NT2/D1 (cell line): Measurements from ENCODE around the gene DNAI2.

Experiments used
- DNase-seq: peaks from one replicate; pipeline ENCODE4 v3.0.0-alpha.2; 2011; ENCODE audit warnings: low read depth, low spot score
- H3K27me3 ChIP-seq: 2 replicates; pipeline ENCODE4 v1.6.0; 2011; ENCODE audit warnings: mild to moderate bottlenecking; ENCODE audit not compliant: insufficient read length, insufficient read depth
- H3K36me3 ChIP-seq: 2 replicates; pipeline ENCODE4 v1.6.1; 2011; ENCODE audit warnings: mild to moderate bottlenecking, low read length, mixed read lengths; ENCODE audit not compliant: insufficient read depth, insufficient read length
- H3K4me1 ChIP-seq: 2 replicates; pipeline ENCODE4 v1.5.1; 2011; ENCODE audit not compliant: insufficient read depth, insufficient read length
- H3K4me3 ChIP-seq: 2 replicates; pipeline ENCODE4 v1.5.1; 2011; ENCODE audit warnings: low read depth; ENCODE audit not compliant: insufficient read length
- H3K9ac ChIP-seq: 2 replicates; pipeline ENCODE4 v1.6.0; 2011; ENCODE audit warnings: low read depth; ENCODE audit not compliant: insufficient read length
- H3K9me3 ChIP-seq: 2 replicates; pipeline ENCODE4 v1.5.1; 2011; ENCODE audit warnings: mild to moderate bottlenecking, low read length; ENCODE audit not compliant: insufficient read depth
- SUZ12 ChIP-seq: IDR thresholded peaks from 2 replicates; pipeline ENCODE4 v1.6.1; 2011; ENCODE audit not compliant: insufficient read length, insufficient read depth; ENCODE audit errors: extremely low read depth
- YY1 ChIP-seq: IDR thresholded peaks from 2 replicates; pipeline ENCODE4 v1.6.1; 2011; ENCODE audit not compliant: insufficient read length, insufficient read depth
- ZNF274 ChIP-seq: IDR thresholded peaks from 2 replicates; pipeline ENCODE4 v1.6.1; 2011; ENCODE audit warnings: mild to moderate bottlenecking, low read depth, low read length

The DNAI2 gene

DNA sequence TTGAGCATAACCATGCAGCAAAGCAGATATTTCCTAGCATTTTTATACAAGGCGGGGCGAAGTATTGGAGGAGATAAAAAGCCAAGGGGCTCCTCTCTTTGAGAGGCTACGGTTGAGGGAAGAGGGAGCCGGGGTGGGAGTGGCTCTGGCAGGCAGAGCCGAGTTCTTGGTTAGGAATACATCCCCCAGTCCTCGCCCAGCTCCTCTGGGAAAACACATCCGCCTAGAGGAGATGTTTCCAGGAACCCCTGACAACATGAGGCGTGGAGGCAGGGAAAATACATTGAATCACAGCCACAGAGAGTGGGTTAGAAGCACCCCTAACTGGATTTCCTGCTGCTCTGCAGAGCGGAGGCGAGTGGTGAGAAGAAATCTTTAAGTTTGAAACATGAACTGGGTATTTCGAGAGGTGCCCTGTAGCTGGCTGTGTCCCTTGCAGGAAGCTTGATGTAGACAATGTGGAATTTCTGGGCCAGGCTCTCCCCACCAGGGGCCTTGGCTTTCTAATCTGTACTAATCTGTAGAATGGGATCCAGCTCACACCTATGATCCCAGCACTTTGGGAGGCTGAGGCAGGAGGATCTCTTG is 33.3 kb upstream of the DNAI2 start:
- Histone ChIP-seq H3K9me3 (no peaks in the 10 kb centered on the region), H3K4me1 (peaks cover 24% of the 10 kb centered on the region), H3K27me3 (peaks cover 7% of the 10 kb centered on the region), H3K9ac (no peak overlapping the region), H3K4me3 (no peak overlapping the region), H3K36me3 (no peaks in the 10 kb centered on the region)
- no peak for DNase-seq
- no peak for TF ChIP-seq SUZ12

DNA sequence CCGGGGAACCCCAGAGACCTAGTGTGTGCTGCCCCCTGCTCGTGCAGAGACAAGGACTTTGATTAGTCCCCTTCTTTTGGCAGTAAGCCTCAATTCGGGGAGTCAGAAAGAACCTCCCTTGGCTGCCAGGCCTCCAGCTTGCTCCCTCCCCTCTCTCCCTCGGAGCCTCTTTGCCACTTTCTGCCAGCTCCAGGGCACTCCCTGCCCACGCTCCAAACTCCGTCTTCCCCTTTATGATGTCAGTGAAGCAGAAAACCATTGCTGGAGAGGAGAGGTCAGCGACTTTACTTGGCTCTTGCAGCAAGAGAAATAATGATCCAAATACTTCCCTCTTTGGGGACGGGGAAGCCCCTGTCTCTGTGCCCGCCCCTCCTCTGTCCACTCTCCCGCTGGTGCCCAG is 32.6 kb upstream of the DNAI2 start:
- Histone ChIP-seq H3K9me3 (no peaks in the 10 kb centered on the region), H3K4me1 (peaks cover 27% of the 10 kb centered on the region), H3K36me3 (no peaks in the 10 kb centered on the region), H3K27me3 (peaks cover 7% of the 10 kb centered on the region), H3K4me3 (no peak overlapping the region), H3K9ac (no peak overlapping the region)
- TF ChIP-seq YY1 (no peak), ZNF274 (no peak), SUZ12 (no peak)
- no peak for DNase-seq

DNA sequence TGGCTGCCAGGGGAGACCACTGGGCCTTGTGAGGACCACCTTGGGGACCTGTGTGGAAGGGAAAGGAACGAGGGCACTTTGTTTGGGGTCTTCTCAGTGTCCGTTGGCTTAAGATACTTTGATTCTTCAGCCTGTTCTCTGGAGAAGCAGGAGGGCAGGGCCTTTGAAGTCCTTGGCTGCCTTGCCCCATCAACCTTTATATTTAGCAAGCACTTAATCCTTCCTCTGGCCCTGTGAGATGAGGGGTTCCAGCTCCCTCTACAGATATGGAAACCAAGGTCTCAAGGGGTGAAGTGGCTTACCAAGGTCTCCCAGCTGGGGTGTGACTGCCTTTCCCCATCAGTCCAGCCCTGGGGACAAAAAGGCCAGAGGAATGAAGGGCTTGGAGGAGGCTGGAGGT is 32.2 kb upstream of the DNAI2 start:
- Histone ChIP-seq H3K9ac (no peak overlapping the region), H3K27me3 (peaks cover 7% of the 10 kb centered on the region), H3K36me3 (no peaks in the 10 kb centered on the region), H3K4me3 (no peak overlapping the region), H3K9me3 (no peaks in the 10 kb centered on the region), H3K4me1 (peaks cover 27% of the 10 kb centered on the region)
- no peak for DNase-seq
- TF ChIP-seq YY1: no peak
- TF ChIP-seq SUZ12: no peak
- TF ChIP-seq ZNF274: no peak

DNA sequence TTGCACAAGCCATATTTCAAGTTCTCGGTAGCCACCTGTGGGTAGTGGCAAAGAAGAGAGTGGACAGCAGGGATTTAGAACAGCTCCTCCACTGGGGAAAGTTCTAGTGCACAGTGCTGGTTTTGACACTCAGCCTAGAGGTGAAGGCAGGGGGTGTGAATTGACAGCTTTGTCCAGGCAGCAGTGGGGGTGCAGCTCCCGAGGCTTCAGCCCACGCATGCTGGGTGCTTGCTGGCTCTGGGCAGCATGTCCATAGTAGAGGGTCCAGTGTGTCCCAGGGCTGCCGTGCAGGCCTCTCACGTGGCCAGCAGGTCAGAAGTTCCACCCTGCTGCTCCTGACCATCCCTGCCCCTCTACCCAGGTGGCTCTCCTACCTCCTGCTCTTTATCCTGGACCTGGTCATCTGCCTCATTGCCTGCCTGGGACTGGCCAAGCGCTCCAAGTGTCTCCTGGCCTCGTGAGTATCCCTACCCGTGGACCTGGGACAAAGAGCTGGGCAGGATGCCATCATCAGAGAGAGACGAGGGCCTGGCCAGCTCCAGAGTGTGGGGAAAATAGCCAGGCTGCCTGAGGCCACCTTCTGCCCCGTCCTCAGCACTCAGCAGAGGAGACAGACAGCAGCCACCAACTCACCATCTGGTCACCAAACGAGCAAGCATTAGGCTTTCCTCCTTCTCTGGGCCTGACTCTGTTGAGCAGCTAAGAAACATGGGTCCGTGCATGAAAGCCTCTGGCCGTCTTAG is 30.9 kb upstream of the DNAI2 start:
- peaks cover 7% of the 10 kb centered on the region for H3K27me3 ChIP-seq

DNA sequence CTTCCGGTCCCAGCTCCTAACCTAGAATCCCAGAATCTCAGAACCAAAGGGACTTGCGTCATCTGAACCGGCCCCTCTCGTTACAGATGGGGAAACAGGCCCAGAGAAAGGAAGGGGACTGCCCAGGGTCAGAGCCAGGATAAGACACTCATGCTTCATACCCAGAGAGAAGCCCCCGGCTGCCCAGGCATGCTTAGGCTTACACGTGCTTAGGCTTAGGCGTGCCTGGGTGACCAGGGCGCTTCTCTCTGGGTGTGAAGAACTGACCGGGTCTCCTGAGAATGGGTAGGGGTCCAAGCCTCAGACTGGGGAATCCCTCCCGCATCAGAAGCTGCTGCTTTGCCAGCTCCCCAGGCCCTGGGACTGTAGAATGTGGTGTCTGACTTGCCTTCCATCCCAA is 29.9 kb upstream of the DNAI2 start:
- no peak for DNase-seq
- no peak overlapping the region for H3K4me3 ChIP-seq
- H3K9me3 ChIP-seq: no peaks in the 10 kb centered on the region
- H3K36me3 ChIP-seq: no peaks in the 10 kb centered on the region
- H3K4me1 ChIP-seq: peaks cover 25% of the 10 kb centered on the region
- peaks cover 7% of the 10 kb centered on the region for H3K27me3 ChIP-seq
- TF ChIP-seq ZNF274: no peak
- no peak for TF ChIP-seq YY1
- TF ChIP-seq SUZ12: no peak
- H3K9ac ChIP-seq: peak overlapping the region; percentile 15

More for the DNA sequence above, 30.9 kb upstream of the DNAI2 start:
- no peak overlapping the region for H3K4me3 ChIP-seq
- no peaks in the 10 kb centered on the region for H3K9me3 ChIP-seq
- DNase-seq: no peak
- TF ChIP-seq YY1: no peak
- TF ChIP-seq SUZ12: no peak
- TF ChIP-seq ZNF274: no peak
- H3K36me3 ChIP-seq: no peaks in the 10 kb centered on the region
- no peak overlapping the region for H3K9ac ChIP-seq
- peaks cover 27% of the 10 kb centered on the region for H3K4me1 ChIP-seq

DNA sequence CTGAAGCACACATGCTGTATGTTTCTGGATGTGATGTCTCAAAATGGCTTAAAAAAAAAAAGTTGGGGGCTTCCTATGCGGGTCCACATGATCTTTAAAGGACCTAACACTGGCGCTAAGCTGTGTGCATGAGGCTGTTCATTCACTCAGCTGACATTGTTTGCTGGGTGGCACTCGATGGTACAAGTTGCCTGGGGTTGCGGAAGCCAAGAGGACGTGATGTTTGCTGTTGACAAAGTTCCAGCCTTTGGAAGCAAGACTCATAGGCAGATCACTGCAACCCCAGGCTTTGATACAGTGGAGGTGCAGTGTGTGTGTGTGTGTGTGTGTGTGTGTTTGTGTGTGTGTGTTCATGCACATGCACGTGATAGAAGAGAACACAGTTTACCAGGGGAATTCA is 29.5 kb upstream of the DNAI2 start:
- peaks cover 25% of the 10 kb centered on the region for H3K4me1 ChIP-seq
- H3K9ac ChIP-seq: peak overlapping the region; percentile 69
- peaks cover 7% of the 10 kb centered on the region for H3K27me3 ChIP-seq
- no peaks in the 10 kb centered on the region for H3K9me3 ChIP-seq
- H3K4me3 ChIP-seq: no peak overlapping the region
- no peak for TF ChIP-seq ZNF274
- TF ChIP-seq YY1: no peak
- TF ChIP-seq SUZ12: no peak
- no peaks in the 10 kb centered on the region for H3K36me3 ChIP-seq
- no peak for DNase-seq

DNA sequence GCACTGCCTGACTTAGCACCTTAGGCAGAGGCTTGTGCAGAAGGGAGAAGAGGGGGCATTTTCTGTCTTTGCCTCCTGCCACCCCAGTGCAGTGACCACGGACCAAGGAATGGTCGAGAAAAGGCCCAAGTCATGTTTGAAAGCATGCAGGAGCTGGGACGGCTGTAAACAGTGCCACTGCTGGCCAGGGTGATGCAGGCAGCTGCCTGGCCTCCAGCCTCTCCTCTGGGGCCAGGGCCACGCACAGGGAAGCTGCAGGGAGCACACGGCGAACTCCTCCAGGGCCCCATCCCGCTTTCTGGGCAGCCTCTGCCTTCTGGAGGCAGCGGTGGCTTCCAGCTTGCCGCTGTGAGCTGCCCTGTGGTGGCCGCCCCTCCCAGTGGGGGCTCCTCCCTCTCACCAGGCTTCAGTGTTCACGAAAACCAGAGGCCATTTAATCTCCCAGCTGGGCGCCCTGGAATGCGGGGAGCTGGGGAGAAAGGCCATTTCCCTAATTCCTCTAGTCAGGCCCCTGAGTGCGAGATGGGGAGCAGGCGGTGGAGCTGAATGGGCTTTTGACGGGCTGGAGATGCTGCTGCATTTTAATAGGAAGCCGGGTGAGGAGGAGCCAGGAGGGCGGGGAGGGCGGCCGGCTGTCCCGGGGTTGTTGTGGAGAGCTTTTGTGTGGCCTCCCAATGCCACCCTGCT is 28.7 kb upstream of the DNAI2 start:
- Histone ChIP-seq H3K4me3 (no peak overlapping the region), H3K4me1 (peaks cover 27% of the 10 kb centered on the region), H3K9me3 (no peaks in the 10 kb centered on the region), H3K9ac (peak overlapping the region; percentile 69), H3K36me3 (no peaks in the 10 kb centered on the region), H3K27me3 (peaks cover 7% of the 10 kb centered on the region)
- TF ChIP-seq ZNF274 (no peak), YY1 (peak; percentile 10)
- peak; percentile 67 for DNase-seq
